Tongue (tissue), 2 donors: Measurements from ENCODE around the gene CATSPERZ. TPM values are rescaled to one million over a fixed set of nuclear protein-coding genes. Genes with fewer than 3 reads are reported as not detected.
"Not testable (repeated sequence)": the region's sequence is repeated elsewhere in the genome, so short reads cannot be mapped to it uniquely, and the experiment has no call there.

Experiments used
- DNase-seq: peaks from one replicate; pipeline ENCODE4 v3.0.0-alpha.2; 2015
- total RNA-seq: library from RNA; depleted of rRNA; stranded (reverse); fragments of >200 nt; gene quantifications from one replicate; pipeline ENCODE4 v1.2.3, GENCODE V29; 2014

The CATSPERZ gene
- total RNA-seq, 1 donor from 2014 or later: not detected

DNA sequence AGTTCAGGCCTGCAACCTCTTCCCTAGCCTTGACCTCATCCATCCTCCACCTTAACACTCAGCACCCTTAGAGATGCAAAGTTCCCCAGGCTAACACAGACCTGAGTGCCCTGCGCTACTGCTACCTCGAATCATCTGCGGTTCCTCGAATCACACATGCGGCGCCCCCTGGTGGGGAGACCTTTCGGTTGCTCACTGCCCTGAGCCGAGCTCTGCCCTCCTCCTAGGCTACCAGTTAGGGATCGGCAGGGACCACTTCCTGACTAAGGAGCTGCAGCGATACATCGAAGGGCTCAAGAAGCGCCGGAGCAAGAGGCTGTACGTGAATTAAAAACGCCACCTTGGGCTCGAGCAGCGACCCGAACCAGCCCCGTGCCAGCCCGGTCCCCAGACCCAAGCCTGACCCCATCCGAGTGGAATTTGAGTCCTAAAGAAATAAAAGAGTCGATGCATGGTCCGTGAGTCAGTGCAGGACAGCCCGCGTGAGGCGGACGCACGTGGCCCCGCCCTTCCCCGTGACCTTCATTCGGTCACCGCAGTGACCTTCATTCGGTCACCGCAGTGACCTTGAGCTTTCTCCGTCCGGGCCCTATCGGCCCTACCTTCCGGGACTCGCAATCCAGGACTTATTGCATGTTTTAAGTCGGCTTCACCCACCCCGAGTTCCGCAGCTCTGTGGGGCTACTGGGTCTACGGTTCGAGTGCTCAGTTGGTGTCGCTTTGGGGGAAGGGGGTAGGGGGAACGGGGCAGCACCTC lies 4.3 kb downstream of the CATSPERZ start:
- DNase-seq: peak; percentile 93

DNA sequence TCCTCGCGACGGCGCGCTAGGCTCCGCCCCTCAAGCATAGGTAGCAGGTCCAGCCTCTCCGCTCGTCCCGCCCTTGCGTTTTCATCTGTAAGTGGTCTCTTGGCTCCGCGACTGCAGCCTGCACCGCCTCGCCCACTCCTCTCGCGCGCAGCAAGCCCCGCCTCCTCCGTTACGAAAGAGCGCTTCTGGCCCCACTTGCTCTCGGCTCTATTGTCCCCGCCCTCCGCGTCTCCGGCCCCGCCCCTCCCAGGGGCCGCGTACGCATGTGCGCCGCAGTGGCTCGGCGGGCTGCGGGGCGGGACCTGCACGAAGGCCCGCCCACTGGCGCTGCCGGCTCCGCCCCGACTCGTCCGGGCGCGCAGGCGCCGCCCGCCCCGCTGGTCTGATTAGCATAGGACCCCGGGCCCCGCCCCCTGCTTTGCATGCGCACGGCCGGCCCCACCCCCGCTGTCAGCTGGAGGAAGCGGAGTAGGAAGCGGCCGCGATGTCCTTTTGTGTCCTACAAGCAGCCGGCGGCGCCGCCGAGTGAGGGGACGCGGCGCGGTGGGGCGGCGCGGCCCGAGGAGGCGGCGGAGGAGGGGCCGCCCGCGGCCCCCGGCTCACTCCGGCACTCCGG lies 5.0 kb downstream of the CATSPERZ start, which contains the start of gene ESRRA:
Gene ESRRA, plus strand, starts transcription at position 450 of the 616 bp plus-strand sequence. CDS start 1,656 bp downstream, outside the sequence.
- DNase-seq: peak; percentile 99

DNA sequence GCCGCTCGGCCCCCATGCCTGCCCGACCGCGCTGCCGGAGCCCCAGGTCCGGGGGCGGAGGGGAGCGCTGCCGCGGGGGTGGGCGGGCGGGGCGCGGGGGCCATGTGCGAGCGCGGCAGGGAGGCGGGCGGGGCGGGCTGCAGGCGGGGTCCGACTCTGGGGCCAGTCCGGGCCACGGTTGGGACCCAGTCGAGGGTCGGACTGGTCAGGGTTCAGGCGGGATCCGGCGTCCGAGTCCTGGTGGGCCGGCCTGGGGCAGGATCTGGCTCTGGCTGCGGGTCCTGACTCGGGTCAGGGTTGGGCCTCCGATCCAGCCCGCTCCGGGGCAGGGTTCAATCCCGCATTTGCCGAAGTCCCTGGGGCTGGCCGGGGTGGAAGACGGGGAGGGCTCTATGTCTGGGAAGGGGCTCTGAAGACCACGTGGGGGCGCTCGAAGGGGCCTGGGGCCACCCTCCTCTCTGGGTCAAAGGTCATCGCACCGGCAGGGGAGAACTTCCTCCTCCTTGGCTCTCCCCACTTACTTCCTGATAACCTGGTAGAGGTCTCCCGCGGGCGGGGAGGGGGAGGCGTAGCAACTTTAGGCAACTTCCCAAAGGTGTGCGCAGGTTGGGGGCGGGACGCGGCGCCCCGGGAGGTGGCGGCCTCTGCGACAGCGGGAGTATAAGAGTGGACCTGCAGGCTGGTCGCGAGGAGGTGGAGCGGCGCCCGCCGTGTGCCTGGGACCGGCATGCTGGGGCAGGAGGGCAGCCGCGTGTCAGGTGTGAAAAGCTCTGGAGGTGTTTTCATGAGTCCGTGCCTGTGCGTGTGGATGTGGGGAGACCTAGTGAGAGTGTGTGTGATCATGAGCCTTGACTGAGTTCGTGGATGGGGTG lies 5.8 kb downstream of the CATSPERZ start:
- DNase-seq: peak; percentile 61

DNA sequence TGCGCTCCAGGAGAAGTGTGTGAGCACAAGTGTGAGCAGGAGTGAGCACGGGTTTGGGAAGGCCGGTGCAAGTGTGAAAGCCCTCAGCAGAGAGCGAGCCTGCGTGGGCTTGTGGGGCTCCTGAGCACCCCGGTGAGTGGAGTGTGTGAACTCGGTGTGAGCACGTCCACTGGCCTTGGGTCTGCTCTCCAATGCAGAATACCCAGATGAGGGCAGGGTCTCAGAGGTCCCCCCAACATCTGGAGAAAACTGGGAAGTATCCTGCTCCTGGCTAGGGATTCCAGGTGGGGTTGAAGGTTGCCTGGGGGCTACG lies 6.4 kb downstream of the CATSPERZ start:
- DNase-seq: no peak

DNA sequence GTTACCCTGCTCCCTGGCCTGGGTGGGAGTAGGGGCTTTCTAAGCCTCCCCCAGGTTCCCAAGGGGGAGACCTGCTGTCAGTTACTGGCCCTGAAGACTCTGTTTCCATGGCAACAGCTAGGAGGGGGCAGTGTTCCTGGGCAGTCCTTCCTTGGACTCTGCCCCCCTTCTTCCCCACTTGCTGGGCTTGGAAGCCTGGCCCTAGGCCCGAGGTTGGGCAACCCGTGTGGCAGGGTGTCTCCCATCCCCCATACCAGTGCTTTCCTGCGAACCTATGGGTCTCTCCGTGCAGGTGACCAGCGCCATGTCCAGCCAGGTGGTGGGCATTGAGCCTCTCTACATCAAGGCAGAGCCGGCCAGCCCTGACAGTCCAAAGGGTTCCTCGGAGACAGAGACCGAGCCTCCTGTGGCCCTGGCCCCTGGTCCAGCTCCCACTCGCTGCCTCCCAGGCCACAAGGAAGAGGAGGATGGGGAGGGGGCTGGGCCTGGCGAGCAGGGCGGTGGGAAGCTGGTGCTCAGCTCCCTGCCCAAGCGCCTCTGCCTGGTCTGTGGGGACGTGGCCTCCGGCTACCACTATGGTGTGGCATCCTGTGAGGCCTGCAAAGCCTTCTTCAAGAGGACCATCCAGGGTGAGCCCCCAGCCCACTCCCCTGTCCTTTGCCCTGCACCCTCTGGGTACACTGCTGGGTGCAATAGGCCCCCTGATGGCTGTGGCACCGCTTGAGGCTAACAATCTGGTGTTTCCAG lies 6.9 kb downstream of the CATSPERZ start:
- no peak for DNase-seq

DNA sequence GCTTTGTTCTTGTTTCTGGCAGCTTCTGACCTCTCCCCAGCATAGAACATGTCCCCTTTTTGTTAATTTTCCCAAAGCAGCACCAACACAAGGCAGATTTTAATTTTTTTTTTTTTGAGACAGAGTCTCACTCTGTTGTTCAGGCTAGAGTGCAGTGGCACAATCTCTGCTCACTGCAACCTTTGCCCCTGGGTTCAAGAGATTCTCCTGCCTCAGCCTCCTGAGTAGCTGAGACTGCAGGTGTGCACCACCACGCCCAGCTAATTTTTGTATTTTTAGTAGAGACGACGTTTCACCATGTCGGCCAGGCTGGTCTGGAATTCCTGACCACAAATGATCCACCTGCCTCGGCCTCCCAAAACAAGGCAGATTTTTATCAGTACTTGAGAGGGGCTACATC lies 7.6 kb downstream of the CATSPERZ start:
- not testable (repeated sequence) for DNase-seq

DNA sequence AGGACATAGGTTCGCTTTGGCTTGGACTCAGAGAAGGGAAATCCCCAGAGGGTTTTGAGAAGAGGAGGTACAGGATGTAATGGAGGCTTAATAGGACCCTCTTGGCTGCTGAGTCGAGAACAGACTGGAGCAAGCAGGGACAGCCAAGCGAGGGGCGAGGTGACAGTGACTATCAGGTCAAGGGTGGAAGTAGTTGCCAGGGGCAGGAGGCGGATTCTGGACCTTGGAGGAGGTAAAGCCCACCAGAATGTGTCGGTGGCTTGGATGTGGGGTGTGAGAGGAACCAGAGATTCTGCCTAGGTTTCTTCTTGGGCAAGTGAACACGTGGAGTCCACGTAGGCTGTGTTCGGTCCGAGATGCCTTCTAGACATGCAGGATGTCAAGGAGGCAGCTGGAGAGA lies 12.8 kb downstream of the CATSPERZ start:
- no peak for DNase-seq

DNA sequence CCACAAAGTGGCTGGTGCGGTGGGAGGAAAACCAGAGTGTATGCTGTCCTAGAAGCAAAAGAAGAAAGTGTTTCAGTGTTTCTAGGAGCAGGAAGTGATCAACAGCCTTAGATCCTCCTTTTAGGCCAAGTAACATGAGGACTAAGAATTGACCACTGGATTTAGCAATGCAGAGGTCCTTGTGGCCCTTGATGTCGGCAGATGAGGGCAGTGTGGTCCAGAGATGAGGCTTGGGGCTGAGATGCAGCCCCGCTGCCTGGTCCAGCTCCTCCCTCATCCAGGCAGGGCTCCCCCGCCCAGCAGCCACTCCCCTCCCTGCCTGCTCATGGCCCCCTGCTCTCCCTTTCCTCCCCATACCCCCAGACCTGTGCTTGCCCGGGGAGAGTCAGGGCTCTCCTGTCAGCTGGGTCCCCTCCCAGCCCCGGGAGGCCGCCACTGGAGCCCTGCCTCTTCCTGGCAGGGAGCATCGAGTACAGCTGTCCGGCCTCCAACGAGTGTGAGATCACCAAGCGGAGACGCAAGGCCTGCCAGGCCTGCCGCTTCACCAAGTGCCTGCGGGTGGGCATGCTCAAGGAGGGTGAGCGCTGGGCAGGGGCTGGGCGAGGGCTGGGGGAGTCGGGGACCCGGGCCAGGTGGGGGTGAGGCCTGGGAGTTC lies 13.5 kb downstream of the CATSPERZ start:
- DNase-seq: peak; percentile 55

DNA sequence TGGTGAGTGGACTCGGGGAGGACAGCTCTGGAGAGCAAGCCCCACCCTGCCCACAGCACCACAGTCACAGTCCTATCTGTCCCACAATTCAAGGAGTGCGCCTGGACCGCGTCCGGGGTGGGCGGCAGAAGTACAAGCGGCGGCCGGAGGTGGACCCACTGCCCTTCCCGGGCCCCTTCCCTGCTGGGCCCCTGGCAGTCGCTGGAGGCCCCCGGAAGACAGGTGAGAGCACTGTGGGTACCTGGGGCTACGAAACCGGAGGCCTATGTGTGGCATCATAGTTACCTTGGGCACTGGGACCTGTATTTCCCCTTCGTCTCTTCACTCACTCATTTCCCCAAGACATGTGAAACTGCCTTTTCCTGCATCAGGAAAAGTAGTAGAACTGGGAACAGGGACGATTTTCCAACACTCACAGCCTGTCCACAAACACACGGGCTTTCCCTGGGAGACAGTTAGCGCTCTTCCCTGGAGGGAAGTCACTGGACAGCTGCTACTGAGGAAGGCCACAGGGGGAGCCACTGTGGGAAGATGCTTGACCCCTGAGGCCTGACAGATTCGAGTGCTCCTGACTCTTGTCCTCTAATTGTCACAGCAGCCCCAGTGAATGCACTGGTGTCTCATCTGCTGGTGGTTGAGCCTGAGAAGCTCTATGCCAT lies 14.1 kb downstream of the CATSPERZ start:
- no peak for DNase-seq

DNA sequence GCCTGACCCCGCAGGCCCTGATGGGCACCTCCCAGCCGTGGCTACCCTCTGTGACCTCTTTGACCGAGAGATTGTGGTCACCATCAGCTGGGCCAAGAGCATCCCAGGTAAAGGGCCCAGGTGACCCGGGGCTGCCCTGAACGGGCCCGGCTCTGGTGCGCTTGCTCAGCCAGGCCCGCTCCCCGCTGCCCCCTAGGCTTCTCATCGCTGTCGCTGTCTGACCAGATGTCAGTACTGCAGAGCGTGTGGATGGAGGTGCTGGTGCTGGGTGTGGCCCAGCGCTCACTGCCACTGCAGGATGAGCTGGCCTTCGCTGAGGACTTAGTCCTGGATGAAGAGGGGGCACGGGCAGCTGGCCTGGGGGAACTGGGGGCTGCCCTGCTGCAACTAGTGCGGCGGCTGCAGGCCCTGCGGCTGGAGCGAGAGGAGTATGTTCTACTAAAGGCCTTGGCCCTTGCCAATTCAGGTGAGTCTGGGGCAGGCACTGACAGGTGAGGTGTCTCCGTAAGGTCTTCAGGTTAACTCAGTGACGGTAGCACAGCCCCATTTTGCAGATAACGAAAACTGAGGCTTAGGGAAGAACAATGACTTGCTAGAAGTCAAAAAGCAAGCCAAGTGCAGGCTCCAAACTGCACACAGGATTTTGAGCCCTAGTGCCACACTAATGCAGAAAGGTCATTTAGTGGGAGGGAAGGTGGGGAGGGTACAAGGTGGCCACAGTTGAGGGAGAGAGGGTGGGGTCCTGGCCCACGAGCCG lies 14.8 kb downstream of the CATSPERZ start:
- no peak for DNase-seq

DNA sequence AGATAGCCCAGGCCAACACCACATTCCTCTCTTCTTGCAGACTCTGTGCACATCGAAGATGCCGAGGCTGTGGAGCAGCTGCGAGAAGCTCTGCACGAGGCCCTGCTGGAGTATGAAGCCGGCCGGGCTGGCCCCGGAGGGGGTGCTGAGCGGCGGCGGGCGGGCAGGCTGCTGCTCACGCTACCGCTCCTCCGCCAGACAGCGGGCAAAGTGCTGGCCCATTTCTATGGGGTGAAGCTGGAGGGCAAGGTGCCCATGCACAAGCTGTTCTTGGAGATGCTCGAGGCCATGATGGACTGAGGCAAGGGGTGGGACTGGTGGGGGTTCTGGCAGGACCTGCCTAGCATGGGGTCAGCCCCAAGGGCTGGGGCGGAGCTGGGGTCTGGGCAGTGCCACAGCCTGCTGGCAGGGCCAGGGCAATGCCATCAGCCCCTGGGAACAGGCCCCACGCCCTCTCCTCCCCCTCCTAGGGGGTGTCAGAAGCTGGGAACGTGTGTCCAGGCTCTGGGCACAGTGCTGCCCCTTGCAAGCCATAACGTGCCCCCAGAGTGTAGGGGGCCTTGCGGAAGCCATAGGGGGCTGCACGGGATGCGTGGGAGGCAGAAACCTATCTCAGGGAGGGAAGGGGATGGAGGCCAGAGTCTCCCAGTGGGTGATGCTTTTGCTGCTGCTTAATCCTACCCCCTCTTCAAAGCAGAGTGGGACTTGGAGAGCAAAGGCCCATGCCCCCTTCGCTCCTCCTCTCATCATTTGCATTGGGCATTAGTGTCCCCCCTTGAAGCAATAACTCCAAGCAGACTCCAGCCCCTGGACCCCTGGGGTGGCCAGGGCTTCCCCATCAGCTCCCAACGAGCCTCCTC lies 15.7 kb downstream of the CATSPERZ start:
- DNase-seq: not testable (repeated sequence)

DNA sequence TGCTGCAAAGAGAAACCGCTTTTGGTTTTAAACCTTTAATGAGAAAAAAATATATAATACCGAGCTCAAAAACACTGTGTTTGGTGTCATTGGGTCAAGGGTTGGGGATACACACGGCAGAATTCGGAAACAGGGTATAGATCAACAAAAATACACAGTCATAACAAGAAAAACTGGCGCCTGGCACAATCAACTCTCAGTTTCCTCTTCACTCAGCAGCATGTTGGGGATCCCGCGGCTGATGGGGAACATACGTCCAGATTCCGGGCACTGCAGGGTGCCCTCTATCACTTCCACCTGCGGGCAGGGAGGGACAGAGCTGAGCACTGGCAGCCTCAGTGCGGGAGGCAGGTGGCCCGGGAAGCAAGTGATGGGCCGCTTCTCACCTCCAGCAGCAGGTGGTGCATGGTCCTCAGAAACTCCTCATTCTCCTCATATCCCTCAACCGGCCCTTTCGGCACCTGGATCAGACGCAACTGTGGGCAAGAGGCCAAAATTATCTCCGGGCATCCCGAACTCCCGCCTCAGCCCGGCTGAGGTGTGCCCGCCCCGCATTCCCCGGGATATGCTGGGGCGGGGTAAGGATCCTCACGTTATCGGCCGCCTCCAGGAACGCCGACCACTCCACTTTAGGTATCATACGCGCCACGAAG lies 16.6 kb downstream of the CATSPERZ start:
- DNase-seq: no peak

DNA sequence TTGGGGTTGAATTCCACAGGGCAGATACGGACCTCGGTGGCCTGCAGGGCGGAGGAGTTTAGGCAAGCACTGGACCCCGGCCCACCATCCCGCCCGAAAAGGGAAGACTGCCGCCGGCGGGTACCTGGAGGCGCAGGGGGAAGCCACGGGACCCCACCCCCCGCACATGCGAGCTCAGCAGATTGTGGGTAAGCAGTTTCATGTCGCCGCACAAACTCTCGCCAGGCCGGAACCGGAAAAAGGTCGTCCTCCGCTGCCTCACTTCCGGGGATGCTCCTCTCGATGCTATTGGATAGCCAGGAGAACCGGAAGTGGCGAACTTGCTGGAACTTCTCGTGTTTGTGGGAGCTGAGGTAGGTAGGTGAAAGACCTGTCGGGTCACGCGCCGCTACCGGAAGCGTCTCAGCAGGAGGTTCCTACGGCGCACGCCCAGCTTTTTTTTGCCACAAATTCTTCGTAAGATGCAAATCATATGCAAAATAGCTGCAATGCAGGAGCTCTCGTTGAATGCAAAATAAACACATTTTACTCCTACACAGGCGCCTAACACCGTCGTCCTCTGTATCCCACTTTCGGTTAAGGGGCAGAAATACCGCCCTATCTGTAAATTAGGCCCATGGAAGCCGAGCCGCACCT lies 17.3 kb downstream of the CATSPERZ start, which contains the start of gene TRMT112:
Gene TRMT112, minus strand, starts transcription at position 235 of the 636 bp plus-strand sequence. Its CDS starts 33 bp downstream, at position 202.
- DNase-seq: peak; percentile 99

DNA sequence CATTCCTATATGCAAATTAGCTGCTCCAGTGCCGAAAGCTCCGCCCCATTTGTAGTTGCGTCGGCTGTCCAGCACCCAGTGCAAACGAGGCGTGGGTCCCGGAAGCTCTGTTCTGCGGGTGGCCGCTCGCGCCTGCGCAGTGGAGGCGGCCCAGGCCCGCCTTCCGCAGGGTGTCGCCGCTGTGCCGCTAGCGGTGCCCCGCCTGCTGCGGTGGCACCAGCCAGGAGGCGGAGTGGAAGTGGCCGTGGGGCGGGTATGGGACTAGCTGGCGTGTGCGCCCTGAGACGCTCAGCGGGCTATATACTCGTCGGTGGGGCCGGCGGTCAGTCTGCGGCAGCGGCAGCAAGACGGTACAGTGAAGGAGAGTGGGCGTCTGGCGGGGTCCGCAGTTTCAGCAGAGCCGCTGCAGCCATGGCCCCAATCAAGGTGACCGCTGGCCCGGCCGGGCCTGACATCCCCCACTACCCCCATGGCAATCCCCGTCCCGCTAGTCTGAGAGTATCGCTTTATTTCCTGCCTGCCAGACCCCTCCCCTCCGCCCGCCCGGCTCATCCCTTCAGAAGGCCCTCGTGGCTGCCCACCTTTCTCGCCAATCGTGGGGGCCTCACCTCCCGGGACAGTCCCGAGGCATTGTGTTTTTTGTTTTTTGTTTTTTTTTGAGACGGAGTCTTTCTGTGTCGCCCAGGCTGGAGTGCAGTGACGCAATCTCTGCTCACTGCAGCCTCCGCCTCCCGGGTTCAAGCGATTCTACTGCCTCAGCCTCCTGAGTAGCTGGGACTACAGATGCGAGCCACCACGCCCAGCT lies 18.0 kb downstream of the CATSPERZ start, which contains the start of gene PRDX5:
Gene PRDX5, plus strand, starts transcription at position 161 of the 805 bp plus-strand sequence. Its CDS starts 95 bp downstream, at position 256.
- peak; percentile 99 for DNase-seq

DNA sequence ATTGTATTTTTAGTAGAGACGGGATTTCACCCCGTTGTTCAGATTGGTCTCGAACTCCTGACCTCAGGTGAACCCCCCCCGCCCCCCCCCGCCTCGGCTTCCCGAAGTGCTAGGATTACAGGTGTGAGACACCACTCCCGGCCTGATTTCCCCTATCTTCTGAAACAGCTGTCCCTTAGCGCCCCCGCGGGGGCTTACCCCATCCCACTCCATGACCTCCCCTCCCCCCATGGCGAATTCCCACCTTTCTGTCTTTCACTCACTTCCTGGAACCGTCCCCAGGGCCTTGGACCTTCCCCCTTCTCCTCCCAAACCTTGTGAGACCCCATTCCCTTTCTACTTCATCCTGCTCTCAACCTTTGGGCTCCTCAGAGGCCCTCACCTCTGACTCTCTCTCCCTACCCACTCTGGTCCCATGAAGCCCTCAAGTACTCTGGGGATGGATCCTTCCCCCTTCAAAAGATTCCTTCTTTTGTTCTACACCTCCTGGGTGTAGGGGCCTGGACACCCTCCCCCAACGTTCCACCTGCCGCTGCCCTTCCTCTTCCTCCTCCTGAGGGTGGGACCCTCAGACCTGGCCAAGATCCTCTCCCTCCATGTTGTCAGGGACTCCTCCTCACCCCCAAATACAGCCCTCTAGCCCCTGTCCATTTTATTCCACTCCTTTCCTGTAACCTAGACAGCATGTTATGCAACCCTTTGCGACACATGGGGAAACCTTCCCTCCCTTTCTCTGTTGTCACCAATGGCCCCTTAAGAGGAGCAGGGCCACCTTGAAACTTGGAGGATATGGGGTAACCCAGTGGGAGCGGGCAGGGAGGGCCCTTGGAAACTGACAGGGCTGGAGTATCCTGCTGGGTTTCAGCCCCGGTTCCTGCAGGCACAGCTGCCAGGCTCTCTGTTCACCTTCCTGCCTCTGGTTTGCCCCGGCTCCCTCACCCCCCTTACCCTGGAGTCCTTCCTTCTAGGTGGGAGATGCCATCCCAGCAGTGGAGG lies 18.9 kb downstream of the CATSPERZ start:
- no peak for DNase-seq

DNA sequence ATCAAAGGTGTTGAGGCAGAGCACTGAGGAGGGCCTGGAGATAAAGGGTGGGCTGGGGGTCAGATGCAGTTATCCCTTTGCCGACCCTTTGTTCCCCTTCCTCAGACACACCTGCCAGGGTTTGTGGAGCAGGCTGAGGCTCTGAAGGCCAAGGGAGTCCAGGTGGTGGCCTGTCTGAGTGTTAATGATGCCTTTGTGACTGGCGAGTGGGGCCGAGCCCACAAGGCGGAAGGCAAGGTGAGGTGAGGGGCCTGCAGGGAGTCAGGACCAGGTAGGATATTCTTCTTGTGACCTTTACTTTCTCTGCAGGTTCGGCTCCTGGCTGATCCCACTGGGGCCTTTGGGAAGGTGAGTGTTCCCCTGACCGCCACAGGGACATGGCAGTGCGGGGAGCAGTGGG lies 20.4 kb downstream of the CATSPERZ start:
- DNase-seq: no peak
